GM23338 (cell line): Measurements from ENCODE around the gene HMGCS2. TPM values are rescaled to one million over a fixed set of nuclear protein-coding genes. Genes with fewer than 3 reads are reported as not detected.

Source experiments
- ATAC-seq: fragments of 200-7000 bp; cut with Tn5 transposase; 3 replicates; pipeline ENCODE4 v1.9.1; 2020
- DNase-seq: peaks from one replicate; pipeline ENCODE4 v3.0.0-alpha.2; 2015; ENCODE audit warnings: low spot score
- H2AFZ ChIP-seq: fragments of 200-600 bp; sonication (generic); 2 replicates; pipeline ENCODE4 v1.8.0; 2016; ENCODE audit warnings: antibody characterized with exemption, mild to moderate bottlenecking, moderate library complexity
- H3F3A ChIP-seq: fragments of 200-600 bp; sonication (generic); replicated peaks from 2 replicates; pipeline ENCODE4 v1.8.0; 2017; ENCODE audit warnings: antibody characterized with exemption, mixed run types, low read depth
- H3K27ac ChIP-seq: fragments of 200-600 bp; sonication (generic); 2 replicates; pipeline ENCODE4 v1.6.1; 2016; ENCODE audit warnings: low read depth
- H3K27me3 ChIP-seq: fragments of 200-600 bp; sonication (generic); 2 replicates; pipeline ENCODE4 v1.8.0; 2016; ENCODE audit warnings: mild to moderate bottlenecking, mixed run types, moderate library complexity; ENCODE audit not compliant: insufficient read depth
- H3K36me3 ChIP-seq: fragments of 200-600 bp; sonication (generic); 2 replicates; pipeline ENCODE4 v1.8.0; 2016; ENCODE audit warnings: mild to moderate bottlenecking; ENCODE audit not compliant: insufficient read depth
- H3K4me1 ChIP-seq: fragments of 200-600 bp; sonication (generic); 2 replicates; pipeline ENCODE4 v1.8.0; 2016; ENCODE audit warnings: mild to moderate bottlenecking, moderate library complexity; ENCODE audit not compliant: insufficient read depth
- H3K4me2 ChIP-seq: fragments of 200-600 bp; sonication (generic); 2 replicates; pipeline ENCODE4 v1.7.1; 2017; ENCODE audit warnings: mixed run types
- H3K4me3 ChIP-seq: fragments of 200-600 bp; sonication (generic); 2 replicates; pipeline ENCODE4 v1.6.1; 2016; ENCODE audit warnings: mixed run types
- H3K79me2 ChIP-seq: fragments of 200-600 bp; sonication (generic); replicated peaks from 2 replicates; pipeline ENCODE4 v1.8.0; 2017; ENCODE audit warnings: mild to moderate bottlenecking; ENCODE audit not compliant: insufficient read depth
- H3K9me2 ChIP-seq: fragments of 200-600 bp; sonication (generic); 2 replicates; pipeline ENCODE4 v1.8.0; 2017; ENCODE audit not compliant: insufficient read depth
- H4K20me1 ChIP-seq: fragments of 200-600 bp; sonication (generic); replicated peaks from 2 replicates; pipeline ENCODE4 v1.8.0; 2017; ENCODE audit warnings: mild to moderate bottlenecking; ENCODE audit not compliant: insufficient read depth
- H3K27ac Mint-ChIP-seq: 2 replicates; pipeline ENCODE4 v1.8.0; 2020; ENCODE audit warnings: inconsistent platforms, mild to moderate bottlenecking, moderate library complexity, mixed read lengths
- H3K27me3 Mint-ChIP-seq: 3 replicates; pipeline ENCODE4 v1.8.0; 2022; ENCODE audit warnings: low read depth, mild to moderate bottlenecking, moderate library complexity, mixed read lengths, inconsistent platforms; ENCODE audit not compliant: insufficient read depth, poor library complexity
- H3K36me3 Mint-ChIP-seq: 3 replicates; pipeline ENCODE4 v1.8.0; 2021; ENCODE audit warnings: low read depth, mild to moderate bottlenecking, inconsistent platforms, moderate library complexity, mixed read lengths
- H3K4me1 Mint-ChIP-seq: 3 replicates; pipeline ENCODE4 v1.8.0; 2020; ENCODE audit warnings: mild to moderate bottlenecking, inconsistent platforms, mixed read lengths
- H3K4me3 Mint-ChIP-seq: 3 replicates; pipeline ENCODE4 v1.8.0; 2021; ENCODE audit warnings: moderate library complexity, mild to moderate bottlenecking, inconsistent platforms, mixed read lengths
- H3K9me3 Mint-ChIP-seq: 3 replicates; pipeline ENCODE4 v1.8.0; 2020; ENCODE audit warnings: moderate library complexity, mild to moderate bottlenecking, inconsistent platforms, mixed read lengths
- CREB1 ChIP-seq: fragments of 250-450 bp; sonication (Bioruptor Pico); IDR thresholded peaks from 2 replicates; pipeline ENCODE4 v1.5.0; 2020; ENCODE audit warnings: low read depth, mild to moderate bottlenecking, moderate library complexity
- CTCF ChIP-seq, 2 experiments: fragments of 200-600 bp in 1 of 2; sonication (generic) in 1 of 2; conservative IDR thresholded peaks; 2 replicates each; pipeline versions ENCODE4 v1.5.1 to v1.6.1; 2016 to 2017; ENCODE audit warnings: antibody characterized with exemption in 2 of 2, low read depth in 2 of 2, mild to moderate bottlenecking in 2 of 2, moderate library complexity in 1 of 2
- EZH2phosphoT487 ChIP-seq: fragments of 200-600 bp; sonication (generic); IDR thresholded peaks from one replicate; pipeline ENCODE4 v1.8.1; 2018; ENCODE audit warnings: antibody characterized with exemption; ENCODE audit not compliant: unreplicated experiment
- JUNB ChIP-seq: IDR thresholded peaks from one replicate; pipeline ENCODE4 v1.6.1; 2016; ENCODE audit warnings: antibody characterized with exemption; ENCODE audit not compliant: unreplicated experiment
- NANOG ChIP-seq: IDR thresholded peaks from 2 replicates; pipeline ENCODE4 v1.6.1; 2016; ENCODE audit warnings: antibody characterized with exemption, borderline replicate concordance
- POLR2AphosphoS5 ChIP-seq: IDR thresholded peaks from 2 replicates; pipeline ENCODE4 v1.6.1; 2016; ENCODE audit warnings: antibody characterized with exemption, low read depth
- STAT1 ChIP-seq: IDR thresholded peaks from one replicate; pipeline ENCODE4 v1.6.1; 2016; ENCODE audit warnings: antibody characterized with exemption; ENCODE audit not compliant: unreplicated experiment
- ZNF114 ChIP-seq: fragments of 250-450 bp; sonication (Bioruptor Pico); IDR thresholded peaks from 2 replicates; pipeline ENCODE4 v1.5.0; 2020; ENCODE audit warnings: mild to moderate bottlenecking, moderate library complexity
- ZNF331 ChIP-seq: fragments of 250-450 bp; sonication (Bioruptor Pico); IDR thresholded peaks from 2 replicates; pipeline ENCODE4 v1.5.0; 2020; ENCODE audit warnings: low read depth, mild to moderate bottlenecking, moderate library complexity
- polyA plus RNA-seq: library from polyadenylated mRNA; unstranded; fragments of >200 nt; fragmentation: Nextera tagmentation; extraction: Ambion mirVana; gene quantifications from 2 replicates; pipeline ENCODE4 v1.2.1, GENCODE V29; 2016
- total RNA-seq: library from RNA; depleted of rRNA; stranded (reverse); fragments of >200 nt; shearing (Covaris generic); gene quantifications from 2 replicates; pipeline ENCODE4 v1.2.3, GENCODE V29; 2014
- TF ChIP-seq, protein P1 (sequence below): IDR thresholded peaks from 2 replicates; pipeline ENCODE4 v1.6.1; 2016; ENCODE audit warnings: antibody characterized with exemption
- TF ChIP-seq, protein P2 (sequence below): IDR thresholded peaks from one replicate; pipeline ENCODE4 v1.6.1; 2018; ENCODE audit warnings: antibody characterized with exemption; ENCODE audit not compliant: unreplicated experiment

Gene HMGCS2
- total and polyA plus RNA-seq, 2 experiments from 2014 or later: not detected

DNA sequence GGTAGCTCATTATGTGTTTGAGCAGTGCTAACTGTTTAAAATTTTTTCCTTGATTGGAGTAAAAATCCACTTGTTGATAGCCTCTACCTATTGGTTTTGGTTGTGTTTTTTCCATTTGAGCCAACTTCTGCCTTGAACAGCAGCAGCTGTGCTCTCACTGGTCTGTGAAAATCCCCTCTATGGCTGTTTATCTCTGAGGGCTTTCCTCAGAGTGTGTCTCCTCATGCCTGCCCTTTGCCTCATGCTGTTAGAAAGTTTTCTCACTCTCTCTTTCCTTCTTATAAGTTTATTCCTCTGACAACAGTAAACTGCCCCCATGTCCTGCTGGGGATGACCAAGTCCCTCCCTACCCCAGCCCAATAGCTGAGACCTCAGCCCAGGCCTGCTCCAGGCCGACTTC is 28.5 kb upstream of the HMGCS2 start (continued):
- no peak for TF ChIP-seq CTCF (conservative IDR thresholded peaks at IDR 0.05; ENCODE audit: low read depth in 2 of 2)
- TF ChIP-seq JUNB: no peak
- no peak for TF ChIP-seq ZNF114 (CRISPR knock-in tag)
- no peak for TF ChIP-seq NANOG
- TF ChIP-seq, protein P1, sequence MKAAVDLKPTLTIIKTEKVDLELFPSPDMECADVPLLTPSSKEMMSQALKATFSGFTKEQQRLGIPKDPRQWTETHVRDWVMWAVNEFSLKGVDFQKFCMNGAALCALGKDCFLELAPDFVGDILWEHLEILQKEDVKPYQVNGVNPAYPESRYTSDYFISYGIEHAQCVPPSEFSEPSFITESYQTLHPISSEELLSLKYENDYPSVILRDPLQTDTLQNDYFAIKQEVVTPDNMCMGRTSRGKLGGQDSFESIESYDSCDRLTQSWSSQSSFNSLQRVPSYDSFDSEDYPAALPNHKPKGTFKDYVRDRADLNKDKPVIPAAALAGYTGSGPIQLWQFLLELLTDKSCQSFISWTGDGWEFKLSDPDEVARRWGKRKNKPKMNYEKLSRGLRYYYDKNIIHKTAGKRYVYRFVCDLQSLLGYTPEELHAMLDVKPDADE: no peak
- TF ChIP-seq POLR2AphosphoS5: no peak
- no peak for TF ChIP-seq ZNF331 (CRISPR knock-in tag)
- TF ChIP-seq, protein P2, sequence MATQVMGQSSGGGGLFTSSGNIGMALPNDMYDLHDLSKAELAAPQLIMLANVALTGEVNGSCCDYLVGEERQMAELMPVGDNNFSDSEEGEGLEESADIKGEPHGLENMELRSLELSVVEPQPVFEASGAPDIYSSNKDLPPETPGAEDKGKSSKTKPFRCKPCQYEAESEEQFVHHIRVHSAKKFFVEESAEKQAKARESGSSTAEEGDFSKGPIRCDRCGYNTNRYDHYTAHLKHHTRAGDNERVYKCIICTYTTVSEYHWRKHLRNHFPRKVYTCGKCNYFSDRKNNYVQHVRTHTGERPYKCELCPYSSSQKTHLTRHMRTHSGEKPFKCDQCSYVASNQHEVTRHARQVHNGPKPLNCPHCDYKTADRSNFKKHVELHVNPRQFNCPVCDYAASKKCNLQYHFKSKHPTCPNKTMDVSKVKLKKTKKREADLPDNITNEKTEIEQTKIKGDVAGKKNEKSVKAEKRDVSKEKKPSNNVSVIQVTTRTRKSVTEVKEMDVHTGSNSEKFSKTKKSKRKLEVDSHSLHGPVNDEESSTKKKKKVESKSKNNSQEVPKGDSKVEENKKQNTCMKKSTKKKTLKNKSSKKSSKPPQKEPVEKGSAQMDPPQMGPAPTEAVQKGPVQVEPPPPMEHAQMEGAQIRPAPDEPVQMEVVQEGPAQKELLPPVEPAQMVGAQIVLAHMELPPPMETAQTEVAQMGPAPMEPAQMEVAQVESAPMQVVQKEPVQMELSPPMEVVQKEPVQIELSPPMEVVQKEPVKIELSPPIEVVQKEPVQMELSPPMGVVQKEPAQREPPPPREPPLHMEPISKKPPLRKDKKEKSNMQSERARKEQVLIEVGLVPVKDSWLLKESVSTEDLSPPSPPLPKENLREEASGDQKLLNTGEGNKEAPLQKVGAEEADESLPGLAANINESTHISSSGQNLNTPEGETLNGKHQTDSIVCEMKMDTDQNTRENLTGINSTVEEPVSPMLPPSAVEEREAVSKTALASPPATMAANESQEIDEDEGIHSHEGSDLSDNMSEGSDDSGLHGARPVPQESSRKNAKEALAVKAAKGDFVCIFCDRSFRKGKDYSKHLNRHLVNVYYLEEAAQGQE: no peak
- TF ChIP-seq CREB1: no peak

- Histone ChIP-seq H3K36me3 (no peaks in the 10 kb centered on the region), H4K20me1 (no peaks in the 10 kb centered on the region), H3K27ac (no peak overlapping the region), H3K9me2 (no peaks in the 10 kb centered on the region), H2AFZ (no peak overlapping the region), H3K4me3 (no peak overlapping the region), H3F3A (no peaks in the 10 kb centered on the region), H3K4me2 (no peak overlapping the region), H3K27me3 (no peaks in the 10 kb centered on the region), H3K4me1 (no peaks in the 10 kb centered on the region), H3K79me2 (no peaks in the 10 kb centered on the region)
- Mint-ChIP-seq H3K9me3 (no peaks in the 10 kb centered on the region), H3K4me3 (no peak overlapping the region), H3K27me3 (peaks cover 2% of the 10 kb centered on the region), H3K27ac (no peak overlapping the region), H3K4me1 (no peaks in the 10 kb centered on the region), H3K36me3 (no peaks in the 10 kb centered on the region)
- no peak for TF ChIP-seq EZH2phosphoT487
- TF ChIP-seq ZNF114 (CRISPR knock-in tag): no peak
- no peak for TF ChIP-seq STAT1
- TF ChIP-seq, protein P1: no peak
- no peak for TF ChIP-seq CREB1
- no peak for TF ChIP-seq ZNF331 (CRISPR knock-in tag)
- TF ChIP-seq CTCF (conservative IDR thresholded peaks at IDR 0.05; ENCODE audit: low read depth in 2 of 2): no peak
- TF ChIP-seq NANOG: no peak
- TF ChIP-seq, protein P2: no peak
- DNase-seq (no peak), ATAC-seq (no peak; the same call in 2 of the 3 replicates)
Observed at GRCh38 chr1:119795261-119796200, 26.8 kb upstream of the HMGCS2 start.
